GM12878 (cell line): Measurements from ENCODE around the gene FAM234A. TPM values are rescaled to one million over a fixed set of nuclear protein-coding genes. Genes with fewer than 3 reads are reported as not detected.

Experiments
- ATAC-seq: fragments of 200-7000 bp; cut with Tn5 transposase; 3 replicates; pipeline ENCODE4 v1.9.1; 2020; ENCODE audit warnings: mild to moderate bottlenecking, moderate library complexity
- BruUV-seq: library from RNA; stranded (reverse); fragments of 400-500 nt; replicated peaks from 2 replicates; lab custom pipeline; 2021; lab: Mats Ljungman, UMichigan
- CTCF ChIA-PET: fragments of 300-600 bp; sonication (Branson Sonifier 250); formaldehyde crosslinking; extraction: SDS; loops from one replicate; lab custom pipeline; 2021; ENCODE audit warnings: inconsistent platforms; lab: Yijun Ruan, JAX
- POLR2A ChIA-PET: fragments of 350-600 bp; formaldehyde crosslinking; extraction: SDS; loops from one replicate; lab custom pipeline; 2021; ENCODE audit warnings: inconsistent platforms; lab: Charles Lee
- RAD21 ChIA-PET: fragments of 300-600 bp; sonication (Branson Sonifier 250); formaldehyde crosslinking; loops from one replicate; lab custom pipeline; 2023; ENCODE audit warnings: antibody characterized with exemption; ENCODE audit not compliant: unreplicated experiment; lab: Charles Lee
- SMC1A ChIA-PET: fragments of 300-600 bp; sonication (Branson Sonifier 250); formaldehyde crosslinking; loops from one replicate; lab custom pipeline; 2023; ENCODE audit not compliant: unreplicated experiment, uncharacterized antibody; lab: Charles Lee
- DNase-seq: peaks from one replicate; pipeline ENCODE4 v3.0.0-alpha.2; 2011; ENCODE audit warnings: low read depth, low spot score
- FAIRE-seq: peaks from 3 replicates; lab custom pipeline; 2011; peaks lifted over from hg19 to GRCh38; lab: Jason Lieb, UNC
- H2AFZ ChIP-seq: 2 replicates; pipeline ENCODE4 v1.6.0; 2011; ENCODE audit warnings: low read depth, low read length, control low read depth; ENCODE audit not compliant: control insufficient read depth
- H3K27ac ChIP-seq: 2 replicates; pipeline ENCODE4 v1.5.1; 2011; ENCODE audit warnings: control low read depth; ENCODE audit not compliant: control insufficient read depth, insufficient read depth
- H3K27me3 ChIP-seq, 2 experiments: replicated peaks in 1 of 2; 2 replicates each; pipeline versions ENCODE4 v1.6.0 to v1.6.1; 2011; ENCODE audit warnings: low read length in 1 of 2; ENCODE audit not compliant: control insufficient read depth in 2 of 2, insufficient read depth in 2 of 2
- H3K36me3 ChIP-seq, 2 experiments: 2 replicates each; pipeline ENCODE4 v1.5.1; 2011; ENCODE audit warnings: low read length in 1 of 2; ENCODE audit not compliant: control insufficient read depth in 2 of 2, insufficient read depth in 2 of 2
- H3K4me1 ChIP-seq: 2 replicates; pipeline ENCODE4 v1.6.1; 2011; ENCODE audit warnings: mild to moderate bottlenecking, low read length, moderate library complexity, mixed read lengths; ENCODE audit not compliant: control insufficient read depth, insufficient read depth
- H3K4me2 ChIP-seq: 2 replicates; pipeline ENCODE4 v1.6.0; 2011; ENCODE audit warnings: control low read depth; ENCODE audit not compliant: control insufficient read depth, insufficient read depth
- H3K4me3 ChIP-seq: fragments of 200-600 bp; sonication (generic); 2 replicates; pipeline ENCODE4 v1.5.1; 2016
- H3K79me2 ChIP-seq: 2 replicates; pipeline ENCODE4 v1.6.0; 2011; ENCODE audit warnings: low read length; ENCODE audit not compliant: control insufficient read depth, insufficient read depth
- H3K9ac ChIP-seq: 2 replicates; pipeline ENCODE4 v1.8.0; 2011; ENCODE audit warnings: low read length, control low read depth, mixed read lengths; ENCODE audit not compliant: control insufficient read depth, insufficient read depth
- H3K9me3 ChIP-seq: replicated peaks from 3 replicates; pipeline ENCODE4 v1.5.1; 2011; ENCODE audit warnings: mild to moderate bottlenecking, low read length; ENCODE audit not compliant: control insufficient read depth, insufficient read depth
- H4K20me1 ChIP-seq: 2 replicates; pipeline ENCODE4 v1.6.0; 2011; ENCODE audit not compliant: control insufficient read depth, insufficient read depth
- ATF2 ChIP-seq: IDR thresholded peaks from 2 replicates; pipeline ENCODE4 v1.6.1; 2012; ENCODE audit warnings: low read length, inconsistent platforms
- BCLAF1 ChIP-seq: fragments of 450-650 bp; IDR thresholded peaks from 2 replicates; pipeline ENCODE4 v1.6.1; 2017; ENCODE audit warnings: antibody characterized with exemption, mild to moderate bottlenecking, moderate library complexity
- CREM ChIP-seq: IDR thresholded peaks from 2 replicates; pipeline ENCODE4 v1.6.1; 2014; ENCODE audit warnings: antibody characterized with exemption, low read depth
- FOXM1 ChIP-seq: IDR thresholded peaks from 2 replicates; pipeline ENCODE4 v1.6.1; 2012; ENCODE audit warnings: low read depth, mild to moderate bottlenecking, inconsistent platforms, low read length, moderate library complexity
- HCFC1 ChIP-seq: fragments of 150-350 bp; IDR thresholded peaks from 2 replicates; pipeline ENCODE4 v1.6.1; 2014; ENCODE audit warnings: low read length
- JUND ChIP-seq: IDR thresholded peaks from 2 replicates; pipeline ENCODE4 v1.6.1; 2012; ENCODE audit warnings: low read depth, mild to moderate bottlenecking, low read length, improper control_type of control experiment, moderate library complexity
- MAX ChIP-seq: IDR thresholded peaks from 2 replicates; pipeline ENCODE4 v1.6.1; 2012; ENCODE audit warnings: low read depth, low read length, improper control_type of control experiment
- NBN ChIP-seq: fragments of 450-650 bp; IDR thresholded peaks from 2 replicates; pipeline ENCODE4 v1.6.1; 2016
- SMC3 ChIP-seq: IDR thresholded peaks from 2 replicates; pipeline ENCODE4 v1.6.1; 2011; ENCODE audit warnings: low read length, improper control_type of control experiment, borderline replicate concordance
- ZBED1 ChIP-seq: IDR thresholded peaks from 2 replicates; pipeline ENCODE4 v1.6.1; 2016; ENCODE audit warnings: borderline replicate concordance
- ZBTB11 ChIP-seq: fragments of 450-650 bp; formaldehyde crosslinking; IDR thresholded peaks from 2 replicates; pipeline ENCODE4 v1.5.0; 2022; ENCODE audit warnings: mild to moderate bottlenecking, missing genetic modification characterization
- ZNF217 ChIP-seq: fragments of 450-650 bp; IDR thresholded peaks from 2 replicates; pipeline ENCODE4 v1.6.1; 2017; ENCODE audit warnings: antibody characterized with exemption, mild to moderate bottlenecking
- ZNF687 ChIP-seq: fragments of 450-650 bp; IDR thresholded peaks from 2 replicates; pipeline ENCODE4 v1.6.1; 2017; ENCODE audit warnings: mild to moderate bottlenecking, moderate library complexity
- WGBS: methylation state at CpG from one replicate; pipeline ENCODE4 v1.1.6; 2016; ENCODE audit warnings: low lambda C conversion rate; ENCODE audit not compliant: insufficient replicate concordance, insufficient coverage; ENCODE audit errors: missing lambda C conversion rate; 5-methylcytosine and 5-hydroxymethylcytosine counted together
- in situ Hi-C: fragments of 300-500 bp; cut with MboI; formaldehyde crosslinking; loops from 9 replicates; pipeline ENCODE4 v1.14.3; 2018; ENCODE audit warnings: mixed read lengths
- intact Hi-C: fragments of 100-400 bp; cut with micrococcal nuclease; formaldehyde crosslinking; loops from one replicate; pipeline ENCODE4 v1.14.2; 2022; ENCODE audit not compliant: unreplicated experiment
- polyA plus RNA-seq, 11 experiments: library from polyadenylated mRNA; depleted of rRNA in 4 of 11; unstranded in 6 of 11; stranded (reverse) in 5 of 11; fragments of >200 nt; fragmentation: Nextera tagmentation in 4 of 11; fragmentation: Illumina TruSeq in 1 of 11; extraction: Ambion mirVana in 4 of 11; extraction: Trizol in 1 of 11; gene quantifications; 1 replicate in 1 of 11; 2 replicates in 10 of 11; pipeline versions ENCODE4 v1.2.1 to v1.2.3, GENCODE V29; 2011 to 2016; ENCODE audit warnings: inconsistent platforms in 2 of 11, missing spikeins in 2 of 11, low read depth in 1 of 11
- total RNA-seq, 4 experiments: library from RNA; depleted of rRNA in 3 of 4; stranded (reverse); fragments of >200 nt in 3 of 4; fragmentation: Illumina TruSeq in 1 of 4; extraction: Trizol in 1 of 4; gene quantifications; 2 replicates each; pipeline versions ENCODE4 v1.2.1 to v1.2.3, GENCODE V29; 2013 to 2021

Gene FAM234A
- total and polyA plus RNA-seq, 10 of the 15 experiments (the other 5 are each of a cell fraction or from before 2014, with no cell fraction given), result 1.6 to 37.6 (median 17.3) TPM

- Histone ChIP-seq H2AFZ (no peak overlapping the region), H3K27me3 (no peaks in the 10 kb centered on the region), H3K4me2 (no peak overlapping the region), H3K79me2 (peaks cover 1% of the 10 kb centered on the region), H3K9me3 (no peaks in the 10 kb centered on the region), H3K4me1 (no peaks in the 10 kb centered on the region), H3K36me3 (peaks cover 11 to 33% of the 10 kb centered on the region in 2 experiments), H4K20me1 (no peaks in the 10 kb centered on the region), H3K4me3 (no peak overlapping the region), H3K27ac (no peak overlapping the region), H3K9ac (no peak overlapping the region)
- SMC1A ChIA-PET, result no interaction called here
- FAIRE-seq (peak; percentile 56), ATAC-seq (no peak), DNase-seq (no peak)
- CTCF ChIA-PET, result interaction anchor here (0.6 to 1.1 kb wide), 2 partner anchors 32 to 1394 kb away, joined by 3 read pairs; no protein-coding TSS in a partner anchor
- in situ Hi-C loops (no loop called here), intact Hi-C loops (no loop called here)
- TSS peak; percentile 34 for BruUV-seq
- 71% methylated on average over 4 of the region's 4 CpGs for WGBS
- RAD21 ChIA-PET, result no interaction called here
- POLR2A ChIA-PET, result no interaction called here
- TF ChIP-seq ZNF217, result no peak
- TF ChIP-seq FOXM1, result no peak
- TF ChIP-seq ATF2, result no peak
- no peak for TF ChIP-seq JUND
- no peak for TF ChIP-seq BCLAF1
- no peak for TF ChIP-seq CREM
- no peak for TF ChIP-seq ZBED1
- TF ChIP-seq NBN, result no peak
- TF ChIP-seq ZNF687, result no peak
- no peak for TF ChIP-seq MAX
- no peak for TF ChIP-seq HCFC1
- TF ChIP-seq ZBTB11 (CRISPR knock-in tag), result no peak
- TF ChIP-seq SMC3, result no peak
Measured at GRCh38 chr16:220021-220420, 14.6 kb upstream of the FAM234A start.
